ENCODE measurements around the gene TRIM56. TPM values are rescaled to one million over a fixed set of nuclear protein-coding genes. Genes with fewer than 3 reads are reported as not detected.
"Not testable (repeated sequence)": the region's sequence is repeated elsewhere in the genome, so short reads cannot be mapped to it uniquely, and the experiment has no call there.

TRIM56 gene
- polyA plus RNA-seq, 1 of the 3 experiments (the other 2 are of a cell fraction), result 2.5 TPM

- TF ChIP-seq CTCF (IDR thresholded peaks at IDR 0.05) (no peak), RAD21 (IDR thresholded peaks at IDR 0.05; ENCODE audit: low read length) (no peak), SMC3 (IDR thresholded peaks at IDR 0.05; ENCODE audit: low read depth, low read length) (no peak), CHD2 (IDR thresholded peaks at IDR 0.05; ENCODE audit: low read length, partially characterized antibody) (no peak), TAF1 (IDR thresholded peaks at IDR 0.05; ENCODE audit: borderline replicate concordance, low read depth, low read length) (no peak)
Observed at GRCh38 chr7:101104193-101104713, 19.0 kb downstream of the TRIM56 start (continued).

GRCh38 chr7:101104799-101105198 lies 19.5 kb downstream of the TRIM56 start:
- no peaks in the 10 kb centered on the region for H3K9me3 ChIP-seq
- CTCF ChIA-PET, result interaction anchor here (1.2 to 8.0 kb wide), 3 partner anchors 9 to 379 kb away, joined by 3 to 43 read pairs (median 4); no protein-coding TSS in a partner anchor
- peaks cover 6 to 48% of the 10 kb centered on the region in 2 experiments; a peak in 3 of 4 replicates for H3K4me1 ChIP-seq (ENCODE audit: control insufficient read depth in 1 of 2, insufficient read depth in 2 of 2, low read depth in 1 of 2, low read length in 1 of 2)
- 67% methylated on average over 3 of the region's 3 CpGs for WGBS (ENCODE audit: low lambda C conversion rate)
- no peak for DNase-seq
- H3K9ac ChIP-seq, result no peak overlapping the region
- no peak overlapping the region for H2AFZ ChIP-seq (ENCODE audit: low read depth)
- no peaks in the 10 kb centered on the region for H3K9me2 ChIP-seq
- peaks cover 56% of the 10 kb centered on the region for H3K79me2 ChIP-seq (ENCODE audit: insufficient read depth)
- no peak for TF ChIP-seq EP300 (IDR thresholded peaks at IDR 0.05; ENCODE audit: borderline replicate concordance in 1 of 2, low read depth in 1 of 2, low read length in 1 of 2)
- TF ChIP-seq TEAD4 (IDR thresholded peaks at IDR 0.05; ENCODE audit: borderline replicate concordance, insufficient read depth), result no peak
- TF ChIP-seq FOXM1 (IDR thresholded peaks at IDR 0.05; ENCODE audit: low read depth), result no peak
- no peak for TF ChIP-seq MEF2A (IDR thresholded peaks at IDR 0.05; ENCODE audit: borderline replicate concordance, low read depth)
- no peak for TF ChIP-seq FOXJ3 (CRISPR knock-in tag; IDR thresholded peaks at IDR 0.05)
- 0 out of 2 replicates have a peak, but pooled peaks have one; percentile 29 for TF ChIP-seq MAX (IDR thresholded peaks at IDR 0.05; ENCODE audit: low read depth)
- no peak for TF ChIP-seq EZH2phosphoT487 (IDR thresholded peaks at IDR 0.05; ENCODE audit: borderline replicate concordance, low read depth)
- TF ChIP-seq NRF1 (IDR thresholded peaks at IDR 0.05; ENCODE audit: low read depth, low read length), result no peak
- TF ChIP-seq GATA2 (CRISPR knock-in tag; IDR thresholded peaks at IDR 0.05), result no peak
- peaks cover 25% of the 10 kb centered on the region for H3F3A ChIP-seq (replicated peaks; ENCODE audit: insufficient read depth)
- H3K4me2 ChIP-seq, result no peak overlapping the region
- H4K20me1 ChIP-seq (ENCODE audit: insufficient read depth), result no peaks in the 10 kb centered on the region
- H3K27me3 ChIP-seq (ENCODE audit: insufficient read depth), result no peaks in the 10 kb centered on the region
- POLR2A ChIA-PET, result no interaction called here
- H3K36me3 ChIP-seq (replicated peaks in 1 of 2; ENCODE audit: control insufficient read depth in 1 of 2, insufficient read depth in 2 of 2, low read length in 1 of 2), result no peaks in the 10 kb centered on the region
- no peak overlapping the region for H3K4me3 ChIP-seq (ENCODE audit: low read depth in 2 of 2, low read length in 1 of 2)
- H3K27ac ChIP-seq (ENCODE audit: low read depth in 2 of 2, low read length in 1 of 2), result no peak overlapping the region

- H3K9me2 ChIP-seq; H3K36me3 ChIP-seq (replicated peaks in 1 of 2; ENCODE audit: control insufficient read depth in 1 of 2, insufficient read depth in 2 of 2, low read length in 1 of 2); H3K27me3 ChIP-seq (ENCODE audit: insufficient read depth); H4K20me1 ChIP-seq (ENCODE audit: insufficient read depth); H3K9me3 ChIP-seq; H3K4me2 ChIP-seq; DNase-seq; H2AFZ ChIP-seq (ENCODE audit: low read depth); H3K4me3 ChIP-seq (ENCODE audit: low read depth in 2 of 2, low read length in 1 of 2); POLR2A ChIA-PET; H3K9ac ChIP-seq; H3K27ac ChIP-seq (ENCODE audit: low read depth in 2 of 2, low read length in 1 of 2): not testable (repeated sequence)
- Histone ChIP-seq H3K79me2 (ENCODE audit: insufficient read depth) (peaks cover 56% of the 10 kb centered on the region), H3F3A (replicated peaks; ENCODE audit: insufficient read depth) (peaks cover 25% of the 10 kb centered on the region), H3K4me1 (ENCODE audit: control insufficient read depth in 1 of 2, insufficient read depth in 2 of 2, low read depth in 1 of 2, low read length in 1 of 2) (peaks cover 6 to 46% of the 10 kb centered on the region in 2 experiments; a peak in 3 of 4 replicates)
- CTCF ChIA-PET, result interaction anchor here (1.2 to 8.0 kb wide), 3 partner anchors 10 to 379 kb away, joined by 3 to 43 read pairs (median 4); no protein-coding TSS in a partner anchor
- WGBS (ENCODE audit: low lambda C conversion rate), result 75% methylated on average over 5 of the region's 5 CpGs
Observed at GRCh38 chr7:101105248-101105647, 20.0 kb downstream of the TRIM56 start.
